GM12872 (cell line): ENCODE data around the gene LRRC23.
A peak's percentile ranks its signal among the peaks of the same experiment; 100 is the strongest.

Source experiments
- TF ChIP-seq, protein P1 (sequence below): IDR thresholded peaks from 3 replicates; pipeline ENCODE4 v1.5.1; 2011; ENCODE audit warnings: low read depth, mild to moderate bottlenecking, low read length, moderate library complexity; ENCODE audit not compliant: insufficient read depth

The LRRC23 gene

DNA sequence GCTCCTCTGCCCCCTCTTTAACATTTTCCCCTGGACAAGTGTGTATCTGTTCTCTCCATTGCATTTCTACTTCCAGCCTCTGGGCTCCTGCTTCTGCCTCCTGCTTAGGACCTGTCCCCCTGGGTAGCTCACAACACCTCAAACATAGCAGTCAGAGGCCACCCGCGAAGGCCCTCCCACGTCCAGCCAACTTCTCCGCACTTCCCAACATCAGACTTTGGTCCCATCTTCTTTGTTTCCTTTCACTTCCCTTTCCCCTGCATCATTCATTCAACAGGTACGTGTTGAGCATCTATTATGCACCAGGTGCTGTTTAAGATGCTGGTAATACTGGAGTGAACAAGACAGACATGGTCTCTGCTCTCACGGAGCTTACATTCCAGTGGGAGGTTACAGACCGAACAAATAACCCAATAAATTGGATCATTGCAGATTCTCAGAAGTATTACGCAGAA lies 42.3 kb downstream of the LRRC23 start:
- TF ChIP-seq, protein P1, sequence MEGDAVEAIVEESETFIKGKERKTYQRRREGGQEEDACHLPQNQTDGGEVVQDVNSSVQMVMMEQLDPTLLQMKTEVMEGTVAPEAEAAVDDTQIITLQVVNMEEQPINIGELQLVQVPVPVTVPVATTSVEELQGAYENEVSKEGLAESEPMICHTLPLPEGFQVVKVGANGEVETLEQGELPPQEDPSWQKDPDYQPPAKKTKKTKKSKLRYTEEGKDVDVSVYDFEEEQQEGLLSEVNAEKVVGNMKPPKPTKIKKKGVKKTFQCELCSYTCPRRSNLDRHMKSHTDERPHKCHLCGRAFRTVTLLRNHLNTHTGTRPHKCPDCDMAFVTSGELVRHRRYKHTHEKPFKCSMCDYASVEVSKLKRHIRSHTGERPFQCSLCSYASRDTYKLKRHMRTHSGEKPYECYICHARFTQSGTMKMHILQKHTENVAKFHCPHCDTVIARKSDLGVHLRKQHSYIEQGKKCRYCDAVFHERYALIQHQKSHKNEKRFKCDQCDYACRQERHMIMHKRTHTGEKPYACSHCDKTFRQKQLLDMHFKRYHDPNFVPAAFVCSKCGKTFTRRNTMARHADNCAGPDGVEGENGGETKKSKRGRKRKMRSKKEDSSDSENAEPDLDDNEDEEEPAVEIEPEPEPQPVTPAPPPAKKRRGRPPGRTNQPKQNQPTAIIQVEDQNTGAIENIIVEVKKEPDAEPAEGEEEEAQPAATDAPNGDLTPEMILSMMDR, result no peak

DNA sequence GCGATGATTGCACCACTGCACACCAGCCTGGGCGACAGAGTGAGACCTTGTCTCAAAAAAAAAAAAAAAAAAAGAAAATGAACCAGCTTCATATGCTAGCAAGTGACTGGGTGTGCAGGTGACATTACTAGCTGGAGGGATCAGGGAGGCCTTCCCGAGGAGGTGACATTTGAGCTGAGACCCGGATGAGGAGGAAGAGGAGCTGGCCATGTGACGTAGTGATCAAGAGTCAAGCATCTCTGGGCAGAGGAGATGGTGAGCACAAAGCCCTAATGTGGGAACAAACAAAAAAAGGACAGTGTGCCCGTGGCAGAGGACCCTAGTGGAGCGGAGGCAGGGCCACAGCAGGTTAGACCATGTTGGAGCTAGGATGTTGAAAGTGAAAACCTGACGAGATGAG lies 43.0 kb downstream of the LRRC23 start:
- TF ChIP-seq, protein P1, result no peak

DNA sequence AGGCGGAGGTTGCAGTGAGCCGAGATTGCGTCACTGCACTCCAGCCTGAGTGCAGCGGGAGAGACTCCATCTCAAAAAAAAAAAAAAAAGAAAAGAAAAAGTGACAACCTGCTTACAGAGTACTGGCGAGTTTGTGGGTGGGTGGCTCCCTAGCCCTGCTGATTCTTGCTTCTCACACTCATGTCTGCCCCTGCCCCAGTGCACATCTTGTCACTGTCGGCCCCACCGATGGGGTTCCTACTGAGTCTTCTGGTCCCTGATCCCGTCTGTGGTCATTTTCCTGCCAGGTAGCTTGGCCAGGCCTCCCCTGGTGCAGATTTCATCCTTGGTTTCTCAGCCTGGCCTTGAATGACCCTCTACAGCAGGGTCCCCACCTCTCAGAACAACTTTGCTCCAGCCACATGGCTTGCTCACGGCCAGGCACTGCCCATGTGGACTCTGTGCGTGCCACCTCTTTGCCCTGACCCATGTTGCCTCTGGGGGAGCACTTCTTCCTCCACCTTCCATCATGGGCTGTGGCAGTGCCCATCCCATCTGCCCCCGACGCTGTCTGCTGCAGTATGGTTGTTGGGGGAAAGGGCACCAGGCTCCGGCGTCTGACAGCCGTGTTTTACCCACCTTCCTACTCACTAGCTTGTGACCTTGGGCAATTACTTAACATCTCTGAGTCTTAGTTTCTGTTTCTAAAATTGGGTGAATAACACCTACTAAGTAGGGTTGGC lies 44.4 kb downstream of the LRRC23 start:
- TF ChIP-seq, protein P1, result peak; percentile 58

DNA sequence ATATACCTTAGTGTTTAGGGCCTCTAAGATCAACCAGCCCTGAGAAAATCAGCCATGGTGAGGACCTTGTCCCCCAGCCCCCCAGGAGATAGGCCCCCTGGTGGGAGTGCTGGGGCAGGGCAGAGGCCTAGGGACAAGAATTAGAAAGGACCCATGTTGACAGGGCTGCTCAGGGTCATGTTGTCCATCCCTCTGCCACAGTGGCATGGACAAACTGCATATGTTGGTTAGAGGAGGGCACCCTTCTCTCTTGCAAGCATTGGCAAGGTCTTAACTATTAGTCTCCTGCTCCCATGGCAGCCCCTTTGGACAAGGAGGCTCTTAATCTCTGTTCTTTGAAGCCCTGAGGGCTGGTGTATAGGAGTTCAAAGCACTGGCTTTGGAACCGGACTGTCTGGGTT lies 45.8 kb downstream of the LRRC23 start:
- TF ChIP-seq, protein P1, result peak; percentile 66

DNA sequence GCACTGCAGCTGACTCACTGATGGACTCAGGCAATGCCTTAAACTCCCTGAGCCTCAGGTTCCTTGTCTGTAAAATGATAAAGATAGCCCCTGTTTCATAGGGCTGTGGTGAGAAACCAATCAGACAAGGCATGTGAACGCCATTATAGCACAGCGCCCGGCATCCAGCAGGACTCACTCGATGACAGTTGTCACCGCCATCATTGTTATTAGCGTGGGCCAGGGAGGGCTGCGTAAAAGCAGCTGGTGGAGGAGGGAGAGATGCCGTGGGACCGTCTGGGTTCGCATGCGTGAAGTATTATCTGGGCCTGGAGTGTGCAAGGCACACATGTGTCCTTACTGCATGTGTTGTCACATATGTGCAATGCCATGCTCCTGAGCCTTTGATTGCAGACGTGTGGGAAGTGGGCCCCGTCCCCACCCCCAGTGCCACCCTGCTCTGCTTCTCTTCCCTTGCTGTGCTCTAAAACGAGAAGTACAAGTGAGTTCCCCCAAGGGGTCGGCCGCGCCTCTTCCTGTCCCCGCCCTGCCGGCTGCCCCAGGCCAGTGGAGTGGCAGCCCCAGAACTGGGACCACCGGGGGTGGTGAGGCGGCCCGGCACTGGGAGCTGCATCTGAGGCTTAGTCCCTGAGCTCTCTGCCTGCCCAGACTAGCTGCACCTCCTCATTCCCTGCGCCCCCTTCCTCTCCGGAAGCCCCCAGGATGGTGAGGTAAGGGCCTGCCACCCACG lies 46.4 kb downstream of the LRRC23 start, which contains the start of gene PTPN6:
Gene PTPN6, plus strand, starts transcription at position 546 of the 730 bp plus-strand sequence. Its CDS starts 157 bp downstream, at position 703.
- TF ChIP-seq, protein P1, result no peak

DNA sequence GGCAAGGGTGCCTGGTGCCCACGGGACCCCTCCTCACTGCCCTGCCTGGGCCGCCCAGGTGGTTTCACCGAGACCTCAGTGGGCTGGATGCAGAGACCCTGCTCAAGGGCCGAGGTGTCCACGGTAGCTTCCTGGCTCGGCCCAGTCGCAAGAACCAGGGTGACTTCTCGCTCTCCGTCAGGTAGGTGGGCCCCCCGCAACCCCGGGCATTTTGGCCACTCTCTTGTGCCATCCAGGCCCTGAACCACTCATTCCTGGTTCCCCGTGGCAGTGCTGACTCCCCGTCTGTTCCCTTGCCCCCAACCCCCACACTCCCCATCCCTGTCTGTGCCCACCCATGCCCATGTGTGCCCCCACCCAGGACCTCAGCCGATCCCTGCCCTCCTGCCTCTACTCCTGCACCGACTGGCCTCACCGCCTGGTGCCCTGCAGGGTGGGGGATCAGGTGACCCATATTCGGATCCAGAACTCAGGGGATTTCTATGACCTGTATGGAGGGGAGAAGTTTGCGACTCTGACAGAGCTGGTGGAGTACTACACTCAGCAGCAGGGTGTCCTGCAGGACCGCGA lies 47.0 kb downstream of the LRRC23 start:
- TF ChIP-seq, protein P1, result 0 out of 3 replicates have a peak, but pooled peaks have one; percentile 3

DNA sequence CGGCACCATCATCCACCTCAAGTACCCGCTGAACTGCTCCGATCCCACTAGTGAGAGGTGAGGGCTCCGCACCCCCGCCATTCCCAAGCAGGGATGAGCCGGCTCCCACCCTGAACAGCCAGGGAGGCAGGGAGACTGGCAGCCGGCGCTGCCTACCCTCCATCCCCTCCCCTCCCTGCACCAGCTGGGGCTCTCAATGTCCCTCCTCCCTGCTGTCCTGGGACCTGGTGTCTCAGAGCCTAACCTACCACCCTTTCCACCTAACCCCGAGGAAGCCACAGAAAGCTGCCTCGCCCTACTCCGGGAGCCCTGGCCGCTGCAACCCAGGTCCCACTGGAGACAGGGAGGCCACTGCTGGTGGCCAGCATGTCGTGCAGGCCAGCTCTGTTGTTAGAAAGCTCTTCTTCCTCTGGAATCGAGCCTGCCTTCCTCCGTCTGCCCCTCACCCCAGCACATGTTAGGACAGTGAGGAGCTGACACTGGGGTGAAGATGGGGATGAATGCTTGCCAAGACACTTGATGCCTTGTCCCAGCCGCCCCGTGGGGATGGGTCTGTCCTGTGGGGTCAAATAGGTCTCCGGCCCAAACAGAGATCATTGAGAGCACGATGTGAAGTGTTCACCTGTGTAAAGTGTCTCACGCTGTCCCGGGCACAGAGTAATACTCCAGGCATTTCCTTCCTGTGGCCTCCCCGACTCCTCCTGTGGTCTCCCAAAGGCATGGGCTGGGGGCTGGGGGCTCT lies 47.7 kb downstream of the LRRC23 start:
- TF ChIP-seq, protein P1, result no peak
